DND-41 (cell line): ENCODE results near the gene FSTL1.

Source experiments
- EZH2 ChIP-seq: IDR thresholded peaks from 3 replicates; pipeline ENCODE4 v1.6.1; 2012; ENCODE audit warnings: borderline replicate concordance, low read depth, mild to moderate bottlenecking, moderate library complexity, low read length, inconsistent platforms; ENCODE audit not compliant: severe bottlenecking
- TF ChIP-seq, protein P1 (sequence below): IDR thresholded peaks from 2 replicates; pipeline ENCODE4 v1.5.1; 2012; ENCODE audit warnings: borderline replicate concordance, low read length, moderate library complexity, mild to moderate bottlenecking; ENCODE audit not compliant: poor library complexity, severe bottlenecking; ENCODE audit errors: extremely low read depth

DNA sequence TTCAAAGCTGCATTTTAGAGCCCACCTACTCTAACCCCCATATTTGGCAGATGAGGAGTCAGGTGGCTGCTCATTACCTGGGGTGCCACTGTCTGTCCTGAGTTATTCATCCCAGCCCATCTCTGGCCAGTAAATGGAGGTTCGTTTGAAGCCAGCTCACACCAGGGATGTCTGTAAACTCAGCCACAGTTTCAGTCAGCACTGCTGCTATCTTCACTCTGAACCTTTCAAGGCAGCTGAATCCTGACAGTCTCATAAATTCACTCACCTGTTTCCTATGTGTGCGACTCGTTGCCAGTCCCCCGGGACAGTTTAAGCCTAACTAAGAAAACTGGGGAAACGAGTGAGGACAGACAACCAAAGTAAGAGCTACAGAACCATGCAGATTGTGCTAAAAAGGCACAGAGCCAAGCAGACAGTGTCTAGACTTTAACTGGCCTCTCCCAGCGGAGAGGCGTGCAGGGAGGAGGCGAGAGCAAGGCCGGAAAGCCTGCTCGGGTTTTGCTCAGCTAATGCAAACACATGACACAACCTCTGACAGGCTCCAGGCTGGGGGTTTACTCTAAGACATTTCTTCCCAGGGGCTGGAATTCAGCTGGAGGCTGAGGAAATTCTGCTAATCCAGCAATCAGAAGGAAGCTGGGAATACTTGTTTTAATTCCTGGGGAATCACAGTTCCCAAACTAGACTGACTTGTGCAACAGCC lies 12.0 kb downstream of the FSTL1 start:
- TF ChIP-seq, protein P1, sequence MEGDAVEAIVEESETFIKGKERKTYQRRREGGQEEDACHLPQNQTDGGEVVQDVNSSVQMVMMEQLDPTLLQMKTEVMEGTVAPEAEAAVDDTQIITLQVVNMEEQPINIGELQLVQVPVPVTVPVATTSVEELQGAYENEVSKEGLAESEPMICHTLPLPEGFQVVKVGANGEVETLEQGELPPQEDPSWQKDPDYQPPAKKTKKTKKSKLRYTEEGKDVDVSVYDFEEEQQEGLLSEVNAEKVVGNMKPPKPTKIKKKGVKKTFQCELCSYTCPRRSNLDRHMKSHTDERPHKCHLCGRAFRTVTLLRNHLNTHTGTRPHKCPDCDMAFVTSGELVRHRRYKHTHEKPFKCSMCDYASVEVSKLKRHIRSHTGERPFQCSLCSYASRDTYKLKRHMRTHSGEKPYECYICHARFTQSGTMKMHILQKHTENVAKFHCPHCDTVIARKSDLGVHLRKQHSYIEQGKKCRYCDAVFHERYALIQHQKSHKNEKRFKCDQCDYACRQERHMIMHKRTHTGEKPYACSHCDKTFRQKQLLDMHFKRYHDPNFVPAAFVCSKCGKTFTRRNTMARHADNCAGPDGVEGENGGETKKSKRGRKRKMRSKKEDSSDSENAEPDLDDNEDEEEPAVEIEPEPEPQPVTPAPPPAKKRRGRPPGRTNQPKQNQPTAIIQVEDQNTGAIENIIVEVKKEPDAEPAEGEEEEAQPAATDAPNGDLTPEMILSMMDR: no peak
- no peak for TF ChIP-seq EZH2
